HG02884 (cell line): ENCODE measurements around the gene CD320.

ENCODE experiments used
- ATAC-seq: cut with Tn5 transposase; IDR thresholded peaks from one replicate; pipeline ENCODE4 v1.9.1; 2021; ENCODE audit warnings: mild to moderate bottlenecking, moderate library complexity; ENCODE audit not compliant: unreplicated experiment

CD320 gene

GRCh38 chr19:8255426-8256125 lies 52.6 kb downstream of the CD320 start:
- no peak for ATAC-seq

GRCh38 chr19:8254286-8255001 lies 53.7 kb downstream of the CD320 start:
- no peak for ATAC-seq

GRCh38 chr19:8253678-8254077 lies 54.5 kb downstream of the CD320 start:
- ATAC-seq: no peak

GRCh38 chr19:8252922-8253589 lies 55.1 kb downstream of the CD320 start:
- no peak for ATAC-seq
